ENCODE data around the gene MRNIP. TPM values are rescaled to one million over a fixed set of nuclear protein-coding genes. Genes with fewer than 3 reads are reported as not detected.

Gene MRNIP, protein sequence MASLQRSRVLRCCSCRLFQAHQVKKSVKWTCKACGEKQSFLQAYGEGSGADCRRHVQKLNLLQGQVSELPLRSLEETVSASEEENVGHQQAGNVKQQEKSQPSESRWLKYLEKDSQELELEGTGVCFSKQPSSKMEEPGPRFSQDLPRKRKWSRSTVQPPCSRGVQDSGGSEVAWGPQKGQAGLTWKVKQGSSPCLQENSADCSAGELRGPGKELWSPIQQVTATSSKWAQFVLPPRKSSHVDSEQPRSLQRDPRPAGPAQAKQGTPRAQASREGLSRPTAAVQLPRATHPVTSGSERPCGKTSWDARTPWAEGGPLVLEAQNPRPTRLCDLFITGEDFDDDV
- 10 to 100 TPM; 19.8 to 24.9 TPM for total RNA-seq

DNA sequence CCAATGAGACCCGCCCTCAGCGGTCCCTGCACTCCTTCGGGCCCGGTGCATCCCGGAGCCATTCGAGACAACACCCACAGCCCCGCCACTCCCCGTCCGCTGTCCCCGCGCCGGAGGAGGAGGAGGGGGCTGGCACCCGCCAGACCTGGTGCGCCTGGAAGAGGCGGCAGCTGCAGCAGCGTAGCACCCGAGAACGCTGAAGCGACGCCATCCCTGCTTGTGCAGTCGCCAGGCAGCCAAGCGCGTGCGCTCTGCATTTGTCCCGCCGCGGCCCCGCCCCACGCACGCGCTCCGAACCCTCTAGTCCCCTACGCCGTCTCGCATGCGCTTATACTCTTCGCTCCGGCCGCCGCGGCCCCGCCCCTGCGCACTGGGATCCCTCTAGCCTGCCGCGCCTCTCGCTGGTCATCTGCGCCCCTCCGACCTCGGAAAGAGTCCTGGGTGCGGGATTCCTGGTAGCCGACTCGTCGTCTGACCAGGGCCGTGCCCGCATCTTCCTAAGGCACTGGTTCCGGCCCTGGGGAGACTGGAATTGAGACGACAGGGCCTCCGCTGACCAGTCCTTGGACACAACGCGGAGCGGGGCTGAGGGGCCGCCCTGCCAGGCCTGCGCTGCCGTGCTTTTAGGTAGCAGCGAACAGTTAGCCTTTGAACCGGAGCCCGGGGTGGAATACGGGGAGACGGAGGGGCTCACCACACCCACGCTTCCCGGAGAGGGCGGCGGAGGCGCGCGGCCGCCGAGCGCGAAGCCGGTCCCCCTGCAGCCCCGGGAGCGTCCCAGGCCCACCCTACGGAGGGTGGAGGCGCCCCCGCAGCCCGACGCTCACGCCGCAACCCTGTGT is at the start of gene MRNIP:
TSS of gene MRNIP (minus strand) at position 232 of the 842 bp plus-strand sequence. CDS start at position 211, 21 bp downstream.
- Mint-ChIP-seq H3K27ac (peak within 1 kb of the TSS; percentile 61), H3K4me1 (ENCODE audit: low read depth) (peaks cover 16% of the 10 kb centered on the region), H3K36me3 (peaks cover 11% of the 10 kb centered on the region), H3K27me3 (no peaks in the 10 kb centered on the region), H3K9me3 (no peaks in the 10 kb centered on the region), H3K4me3 (peak within 1 kb of the TSS; percentile 79)
- CTCF ChIA-PET, result interaction anchor here (0.8 to 3.1 kb wide), 4 partner anchors 8 to 95 kb away, joined by 3 to 16 read pairs (median 4); no protein-coding TSS in a partner anchor
- intact Hi-C loops (cut with micrococcal nuclease), result loop anchor here (1.0 to 5.0 kb wide), 5 partner anchors 39 to 233 kb away; partner anchors contain the start of genes MAML1, SQSTM1 and TBC1D9B
- POLR2A ChIA-PET, result interaction anchor here (1.2 to 1.4 kb wide), 2 partner anchors 39 to 57 kb away, joined by 4 to 6 read pairs; partner anchors contain the start of gene SQSTM1
- peak; percentile 94 for DNase-seq

DNA sequence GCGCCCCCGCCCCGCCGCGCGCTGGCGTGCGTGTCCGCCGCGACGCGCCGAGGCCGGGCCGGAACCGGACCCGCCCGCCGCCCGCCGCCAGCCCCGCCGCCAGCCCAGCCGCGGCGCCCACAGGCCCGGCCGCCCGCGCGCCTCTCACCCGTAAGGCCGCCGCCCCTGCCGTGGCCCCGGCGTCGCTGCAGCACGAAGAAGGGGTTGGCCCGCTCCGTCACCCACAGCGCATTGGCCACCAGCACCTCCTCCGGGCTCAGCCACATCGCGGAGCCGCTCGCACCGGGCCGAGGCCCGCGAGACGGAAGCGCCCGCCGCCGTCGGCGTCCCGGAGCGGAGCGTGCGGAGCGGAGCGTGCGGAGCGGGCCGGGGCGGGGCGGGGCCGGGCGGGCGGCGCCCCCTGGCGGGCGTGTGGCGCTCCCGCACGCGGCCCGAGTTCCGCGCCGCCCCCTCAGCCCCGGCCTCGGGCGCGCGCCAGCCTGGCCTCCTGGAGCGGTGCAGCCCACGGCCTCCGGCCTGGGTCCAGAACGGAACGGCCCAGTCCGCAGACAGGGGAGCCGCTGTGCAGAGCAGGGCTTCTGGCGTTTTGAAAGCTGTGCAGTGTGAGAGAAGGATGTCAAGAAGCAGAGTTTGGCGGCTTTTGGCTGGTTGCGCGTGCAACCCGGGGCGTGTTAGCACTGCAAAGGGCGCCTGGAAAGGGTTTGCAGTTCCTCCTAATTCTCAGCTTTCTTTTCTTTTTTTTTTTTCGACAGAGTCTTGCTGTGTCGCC is 49.1 kb upstream of the MRNIP start, which contains the start of gene TBC1D9B:
TSS of gene TBC1D9B (minus strand) at position 342 of the 769 bp plus-strand sequence. CDS start at position 266, 76 bp downstream.
- no peaks in the 10 kb centered on the region for H3K9me3 Mint-ChIP-seq
- CTCF ChIA-PET, result interaction anchor here (0.8 to 2.3 kb wide), 5 partner anchors 49 to 277 kb away, joined by 3 to 17 read pairs (median 3); partner anchors contain the start of gene MRNIP
- POLR2A ChIA-PET, result interaction anchor here (1.0 kb wide), 1 partner anchor 104 kb away, joined by 3 read pairs; no protein-coding TSS in a partner anchor
- H3K36me3 Mint-ChIP-seq, result no peaks in the 10 kb centered on the region
- peaks cover 14% of the 10 kb centered on the region for H3K4me1 Mint-ChIP-seq (ENCODE audit: low read depth)
- H3K27me3 Mint-ChIP-seq, result no peaks in the 10 kb centered on the region
- peak; percentile 71 for DNase-seq
- peak within 1 kb of the TSS; percentile 88 for H3K4me3 Mint-ChIP-seq
- intact Hi-C loops (cut with micrococcal nuclease), result loop anchor here (2.0 to 10.0 kb wide), 5 partner anchors 50 to 185 kb away; partner anchors contain the start of genes MRNIP and RNF130
- peak within 1 kb of the TSS; percentile 69 for H3K27ac Mint-ChIP-seq

DNA sequence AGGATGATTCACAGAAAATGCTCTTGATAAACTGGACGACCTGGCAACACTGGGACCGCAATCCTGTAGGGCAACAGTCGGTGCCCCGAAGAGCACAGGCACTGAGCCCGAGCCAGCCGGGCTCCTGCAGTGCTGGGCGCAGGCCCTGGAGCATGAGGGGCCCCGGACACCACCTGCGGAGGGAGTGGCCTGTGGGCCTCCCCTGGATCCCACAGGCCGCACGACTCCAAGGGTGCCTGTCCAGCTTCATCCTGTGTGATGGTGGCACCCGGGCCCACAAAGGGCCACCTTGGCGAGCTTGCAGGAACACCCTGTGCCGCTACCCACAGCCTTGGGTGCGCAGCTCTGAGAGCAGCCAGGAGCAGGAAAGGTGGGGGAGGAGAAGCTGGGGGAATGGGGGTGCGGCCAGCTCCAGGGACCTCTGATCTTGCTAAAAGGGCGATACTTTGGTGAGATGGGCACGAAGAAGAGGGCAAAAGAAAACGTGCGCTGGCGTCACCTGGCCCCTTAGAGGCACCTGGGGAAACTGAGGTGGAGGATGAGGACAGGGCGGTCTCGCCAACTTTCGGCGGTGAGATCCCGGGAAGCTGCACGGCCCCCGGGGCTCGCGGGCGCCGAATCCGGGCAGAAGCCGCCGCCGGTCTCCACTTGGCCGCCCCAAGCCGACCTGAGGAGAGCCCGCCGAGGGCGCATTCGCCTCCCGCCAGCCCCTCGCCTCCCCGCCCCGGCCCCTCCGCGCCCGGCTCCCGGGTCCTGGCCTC is 48.4 kb upstream of the MRNIP start:
- Mint-ChIP-seq H3K4me3 (peak overlapping the region; percentile 88), H3K27me3 (no peaks in the 10 kb centered on the region), H3K9me3 (no peaks in the 10 kb centered on the region), H3K27ac (peak overlapping the region; percentile 69), H3K4me1 (ENCODE audit: low read depth) (peaks cover 14% of the 10 kb centered on the region), H3K36me3 (peaks cover 2% of the 10 kb centered on the region)
- ChIA-PET POLR2A (interaction anchor here (1.0 kb wide), 2 partner anchors 103 to 174 kb away, joined by 3 to 4 read pairs; no protein-coding TSS in a partner anchor), CTCF (interaction anchor here (1.1 to 2.3 kb wide), 6 partner anchors 12 to 183 kb away, joined by 3 to 17 read pairs (median 4); partner anchors contain the start of gene MRNIP)
- DNase-seq, result peak; percentile 45
- intact Hi-C loops (cut with micrococcal nuclease), result loop anchor here (5.0 to 10.0 kb wide), 4 partner anchors 50 to 185 kb away; partner anchors contain the start of genes MRNIP and RNF130

DNA sequence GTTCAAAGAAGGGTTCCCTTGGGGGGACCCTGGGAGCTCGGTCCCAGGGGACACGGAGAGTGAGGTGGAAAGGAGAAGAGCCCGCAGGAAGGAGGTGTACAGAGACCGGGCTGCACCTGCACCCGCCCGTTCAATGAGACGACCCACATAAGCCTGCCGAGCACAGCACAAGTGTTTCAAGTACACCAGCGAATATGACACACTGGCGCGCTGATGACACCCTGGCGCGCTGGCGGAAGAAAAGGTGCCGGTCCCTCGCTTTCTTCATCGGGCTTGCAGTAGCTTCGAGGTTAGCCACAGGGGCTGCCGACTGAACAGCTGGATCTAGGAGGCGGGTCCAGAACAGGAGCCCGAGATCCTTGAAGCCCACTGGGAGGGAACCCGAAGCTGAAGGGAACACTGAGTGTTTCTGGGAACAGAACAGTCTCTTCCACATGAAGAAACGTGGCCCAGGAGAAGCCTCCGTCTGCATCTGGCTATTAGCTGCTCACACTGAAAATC is 47.7 kb upstream of the MRNIP start:
- Mint-ChIP-seq H3K4me3 (peak overlapping the region; percentile 88), H3K27me3 (no peaks in the 10 kb centered on the region), H3K27ac (no peak overlapping the region), H3K9me3 (no peaks in the 10 kb centered on the region), H3K36me3 (peaks cover 2% of the 10 kb centered on the region), H3K4me1 (ENCODE audit: low read depth) (peaks cover 14% of the 10 kb centered on the region)
- intact Hi-C loops (cut with micrococcal nuclease), result loop anchor here (5.0 to 10.0 kb wide), 4 partner anchors 49 to 186 kb away; partner anchors contain the start of genes MRNIP and RNF130
- CTCF ChIA-PET, result interaction anchor here (1.1 to 2.3 kb wide), 6 partner anchors 13 to 184 kb away, joined by 3 to 17 read pairs (median 4); partner anchors contain the start of gene MRNIP
- POLR2A ChIA-PET, result interaction anchor here (1.0 kb wide), 2 partner anchors 102 to 173 kb away, joined by 3 to 4 read pairs; no protein-coding TSS in a partner anchor
- DNase-seq, result no peak

DNA sequence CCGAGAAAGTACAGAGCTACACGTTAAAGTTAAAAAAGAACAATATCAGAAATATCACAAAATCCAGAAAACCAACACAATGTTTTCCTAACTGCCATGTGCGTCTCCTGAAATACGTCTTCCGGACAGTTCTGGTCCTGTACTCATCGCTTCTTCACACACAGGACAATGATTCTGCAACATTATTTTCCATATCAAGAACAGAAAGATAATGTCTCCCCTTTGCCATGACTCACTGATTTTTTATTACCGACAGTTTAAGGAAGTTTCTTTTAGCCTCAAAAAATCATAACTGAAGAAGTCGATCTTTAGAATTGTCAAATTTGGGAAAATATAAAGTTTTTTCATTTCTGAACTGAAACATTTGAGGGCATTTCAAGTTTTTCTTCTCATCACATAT is 46.5 kb upstream of the MRNIP start:
- no peaks in the 10 kb centered on the region for H3K27me3 Mint-ChIP-seq
- no peak for DNase-seq
- POLR2A ChIA-PET, result no interaction called here
- intact Hi-C loops (cut with micrococcal nuclease), result loop anchor here (5.0 to 10.0 kb wide), 4 partner anchors 48 to 187 kb away; partner anchors contain the start of genes MRNIP and RNF130
- H3K4me3 Mint-ChIP-seq, result no peak overlapping the region
- H3K27ac Mint-ChIP-seq, result no peak overlapping the region
- no peaks in the 10 kb centered on the region for H3K9me3 Mint-ChIP-seq
- CTCF ChIA-PET, result interaction anchor here (1.3 kb wide), 1 partner anchor 185 kb away, joined by 4 read pairs; no protein-coding TSS in a partner anchor
- peaks cover 14% of the 10 kb centered on the region for H3K4me1 Mint-ChIP-seq (ENCODE audit: low read depth)
- H3K36me3 Mint-ChIP-seq, result peaks cover 2% of the 10 kb centered on the region

DNA sequence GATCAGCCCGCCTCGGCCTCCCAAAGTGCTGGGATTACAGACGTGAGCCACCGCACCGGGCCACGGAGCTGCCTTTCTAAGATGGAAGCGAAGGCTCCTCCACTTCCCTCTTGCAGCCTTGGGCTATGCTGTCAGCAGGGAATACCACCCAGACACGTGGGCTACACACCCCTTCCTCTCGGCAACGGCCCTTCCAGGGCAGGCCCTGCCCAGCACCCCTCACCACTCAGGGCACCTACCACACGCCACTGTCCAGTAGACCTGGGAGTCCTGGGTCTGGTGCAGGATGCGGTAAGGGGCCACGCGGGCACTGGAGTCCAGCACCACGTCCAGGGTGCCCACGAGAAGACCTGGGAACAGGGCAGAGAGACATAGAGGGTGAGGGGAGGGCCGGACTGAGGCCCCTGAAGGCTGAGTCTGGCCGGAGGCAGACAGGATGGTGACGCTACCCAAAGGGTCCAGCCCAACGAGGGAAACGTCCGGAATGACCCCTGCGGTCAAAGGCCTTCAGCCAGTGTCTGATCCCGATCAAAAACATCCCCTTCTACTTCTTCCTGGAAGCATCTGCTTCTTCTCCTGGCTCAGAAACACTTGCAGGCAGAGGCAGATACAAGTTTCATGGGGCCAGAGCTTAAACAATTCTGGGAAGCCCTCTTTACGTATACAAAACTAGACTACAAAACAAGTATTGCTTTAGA is 46.0 kb upstream of the MRNIP start:
- Mint-ChIP-seq H3K36me3 (peaks cover 2% of the 10 kb centered on the region), H3K4me1 (ENCODE audit: low read depth) (peaks cover 14% of the 10 kb centered on the region), H3K4me3 (no peak overlapping the region), H3K27ac (no peak overlapping the region), H3K27me3 (no peaks in the 10 kb centered on the region), H3K9me3 (no peaks in the 10 kb centered on the region)
- intact Hi-C loops (cut with micrococcal nuclease), result loop anchor here (5.0 to 10.0 kb wide), 4 partner anchors 47 to 188 kb away; partner anchors contain the start of genes MRNIP and RNF130
- ChIA-PET POLR2A (no interaction called here), CTCF (no interaction called here)
- DNase-seq, result no peak

DNA sequence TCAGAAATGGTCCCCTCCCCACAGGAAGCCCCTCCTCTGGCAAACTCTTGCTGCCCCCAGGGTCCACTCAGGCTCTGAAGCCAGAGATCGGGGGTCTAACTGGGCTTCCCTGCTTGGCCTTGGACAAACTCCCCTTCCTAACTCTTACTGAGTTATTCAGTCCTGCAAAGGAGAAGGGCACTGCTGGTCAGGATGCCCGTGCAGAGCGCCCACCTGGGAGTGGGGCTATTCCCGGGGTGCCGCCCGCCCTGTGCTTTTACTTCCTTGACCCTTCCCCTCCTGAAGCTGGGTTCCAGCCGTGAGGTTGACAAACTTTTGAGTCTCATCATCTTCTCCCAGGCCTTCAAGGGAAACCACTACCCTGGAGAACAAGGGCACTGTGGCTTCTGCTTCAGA is 44.1 kb upstream of the MRNIP start:
- DNase-seq, result no peak
- POLR2A ChIA-PET, result no interaction called here
- peaks cover 12% of the 10 kb centered on the region for H3K4me1 Mint-ChIP-seq (ENCODE audit: low read depth)
- no peak overlapping the region for H3K27ac Mint-ChIP-seq
- H3K27me3 Mint-ChIP-seq, result no peaks in the 10 kb centered on the region
- H3K36me3 Mint-ChIP-seq, result peaks cover 11% of the 10 kb centered on the region
- H3K9me3 Mint-ChIP-seq, result no peaks in the 10 kb centered on the region
- no peak overlapping the region for H3K4me3 Mint-ChIP-seq
- intact Hi-C loops (cut with micrococcal nuclease), result loop anchor here (10.0 kb wide), 2 partner anchors 138 to 172 kb away; partner anchors contain the start of gene RNF130
- CTCF ChIA-PET, result no interaction called here

DNA sequence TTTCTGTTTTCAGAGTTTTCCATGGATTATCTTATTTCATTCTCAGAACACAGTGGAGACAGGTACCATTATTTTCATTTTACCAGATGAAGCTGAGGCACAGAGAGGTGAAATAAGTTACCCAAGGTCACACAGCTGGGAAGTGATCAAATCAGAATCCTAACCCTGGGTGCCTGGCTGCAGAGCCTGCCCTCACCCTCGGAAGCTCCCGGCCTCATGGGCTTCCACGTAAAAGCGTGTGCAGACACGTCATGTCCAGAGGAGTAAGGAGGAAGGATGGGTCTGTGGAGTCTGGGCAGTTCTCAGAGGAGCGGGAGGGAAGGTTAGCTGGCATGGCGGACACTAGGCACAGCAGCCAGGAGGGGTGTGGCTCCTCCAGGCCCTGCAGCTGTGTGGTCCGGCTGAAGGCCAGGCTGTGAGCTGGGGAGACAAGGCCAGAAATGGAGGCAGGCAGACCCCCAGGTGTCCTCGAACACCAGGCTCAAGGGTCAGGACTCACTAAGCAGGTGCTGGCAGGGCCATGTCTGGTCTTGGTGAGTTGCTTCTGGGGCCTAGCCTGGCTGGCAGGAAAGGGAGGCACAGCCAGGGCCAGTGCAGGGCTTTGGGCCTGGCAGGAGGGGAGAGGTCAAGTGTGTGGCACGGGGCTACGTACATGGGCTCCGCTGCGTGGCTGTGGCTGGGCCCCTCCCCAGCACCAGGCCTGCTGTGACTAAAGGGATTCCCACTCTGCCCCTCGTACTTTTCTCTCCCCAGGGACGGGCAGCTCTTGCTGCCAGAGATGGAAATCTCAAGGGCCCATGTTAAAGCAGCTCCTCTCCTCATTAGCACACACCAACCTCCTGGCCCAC is 43.5 kb upstream of the MRNIP start:
- intact Hi-C loops (cut with micrococcal nuclease), result loop anchor here (10.0 kb wide), 2 partner anchors 137 to 173 kb away; partner anchors contain the start of gene RNF130
- peaks cover 12% of the 10 kb centered on the region for H3K4me1 Mint-ChIP-seq (ENCODE audit: low read depth)
- H3K9me3 Mint-ChIP-seq, result no peaks in the 10 kb centered on the region
- H3K4me3 Mint-ChIP-seq, result no peak overlapping the region
- CTCF ChIA-PET, result no interaction called here
- POLR2A ChIA-PET, result no interaction called here
- DNase-seq, result no peak
- H3K27ac Mint-ChIP-seq, result no peak overlapping the region
- H3K36me3 Mint-ChIP-seq, result peaks cover 15% of the 10 kb centered on the region
- no peaks in the 10 kb centered on the region for H3K27me3 Mint-ChIP-seq

DNA sequence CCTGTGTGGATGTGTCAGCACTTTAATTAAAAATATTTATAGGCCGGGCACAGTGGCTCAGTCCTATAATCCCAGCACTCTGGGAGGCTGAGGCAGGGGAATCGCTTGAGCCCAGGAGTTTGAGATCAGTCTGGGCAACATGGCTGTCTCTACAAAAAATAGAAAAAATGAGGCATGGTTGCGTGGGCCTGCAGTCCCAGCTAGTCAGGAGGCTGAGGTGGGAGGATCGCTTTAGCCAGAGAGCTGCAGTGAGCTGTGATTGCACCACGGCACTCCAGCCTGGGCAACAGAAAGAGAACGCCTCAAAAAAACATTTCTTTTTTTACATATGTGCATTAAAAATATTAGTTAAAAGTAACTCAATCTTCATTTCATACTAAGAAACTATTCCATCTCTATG is 42.8 kb upstream of the MRNIP start:
- Mint-ChIP-seq H3K9me3 (no peaks in the 10 kb centered on the region), H3K4me1 (ENCODE audit: low read depth) (peaks cover 9% of the 10 kb centered on the region), H3K27me3 (no peaks in the 10 kb centered on the region), H3K36me3 (peaks cover 15% of the 10 kb centered on the region), H3K27ac (no peak overlapping the region), H3K4me3 (no peak overlapping the region)
- no peak for DNase-seq
- intact Hi-C loops (cut with micrococcal nuclease), result loop anchor here (10.0 kb wide), 2 partner anchors 137 to 173 kb away; partner anchors contain the start of gene RNF130
- ChIA-PET CTCF (no interaction called here), POLR2A (no interaction called here)

All from activated CD4-positive, alpha-beta memory T cell treated with anti-CD3 and anti-CD28 coated beads for 36 hours (primary cell).